ENCODE measurements around the gene EML1.

GRCh38 chr14:99938896-99939295, 145.7 kb downstream of the EML1 start:
- TF ChIP-seq CTCF (IDR thresholded peaks at IDR 0.05) (no peak), POLR2AphosphoS5 (IDR thresholded peaks at IDR 0.05) (no peak), POLR2A (IDR thresholded peaks at IDR 0.05) (no peak), EP300 (IDR thresholded peaks at IDR 0.05) (no peak)

All from stomach (tissue), 4 donors.